GM12801 (cell line): Measurements from ENCODE around the gene C20orf96.

ENCODE experiments used
- TF ChIP-seq, protein P1 (sequence below): IDR thresholded peaks from one replicate; pipeline ENCODE4 v1.5.1; 2011; ENCODE audit warnings: control low read depth; ENCODE audit not compliant: insufficient read length; ENCODE audit errors: extremely low read depth

Gene C20orf96

DNA sequence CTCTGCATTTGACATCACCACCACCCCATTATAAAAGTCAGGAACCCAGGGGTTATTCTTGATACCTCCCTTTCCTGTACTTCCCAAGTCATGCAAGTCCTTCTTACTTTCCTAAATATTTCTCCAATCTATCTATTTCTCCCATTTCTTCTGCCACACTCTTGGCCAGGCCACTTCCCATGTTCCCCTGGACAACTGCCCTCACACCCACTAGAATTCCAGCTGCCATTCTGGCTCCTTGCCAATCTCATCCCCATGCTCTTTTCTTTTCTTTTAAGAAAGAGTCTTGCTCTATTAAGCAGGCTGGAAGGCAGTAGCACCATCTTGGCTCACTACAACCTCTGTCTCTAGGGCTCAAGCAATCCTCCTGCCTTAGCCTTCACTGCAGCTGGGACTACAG, 17.8 kb downstream of the C20orf96 start:
- TF ChIP-seq, protein P1, sequence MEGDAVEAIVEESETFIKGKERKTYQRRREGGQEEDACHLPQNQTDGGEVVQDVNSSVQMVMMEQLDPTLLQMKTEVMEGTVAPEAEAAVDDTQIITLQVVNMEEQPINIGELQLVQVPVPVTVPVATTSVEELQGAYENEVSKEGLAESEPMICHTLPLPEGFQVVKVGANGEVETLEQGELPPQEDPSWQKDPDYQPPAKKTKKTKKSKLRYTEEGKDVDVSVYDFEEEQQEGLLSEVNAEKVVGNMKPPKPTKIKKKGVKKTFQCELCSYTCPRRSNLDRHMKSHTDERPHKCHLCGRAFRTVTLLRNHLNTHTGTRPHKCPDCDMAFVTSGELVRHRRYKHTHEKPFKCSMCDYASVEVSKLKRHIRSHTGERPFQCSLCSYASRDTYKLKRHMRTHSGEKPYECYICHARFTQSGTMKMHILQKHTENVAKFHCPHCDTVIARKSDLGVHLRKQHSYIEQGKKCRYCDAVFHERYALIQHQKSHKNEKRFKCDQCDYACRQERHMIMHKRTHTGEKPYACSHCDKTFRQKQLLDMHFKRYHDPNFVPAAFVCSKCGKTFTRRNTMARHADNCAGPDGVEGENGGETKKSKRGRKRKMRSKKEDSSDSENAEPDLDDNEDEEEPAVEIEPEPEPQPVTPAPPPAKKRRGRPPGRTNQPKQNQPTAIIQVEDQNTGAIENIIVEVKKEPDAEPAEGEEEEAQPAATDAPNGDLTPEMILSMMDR: no peak

DNA sequence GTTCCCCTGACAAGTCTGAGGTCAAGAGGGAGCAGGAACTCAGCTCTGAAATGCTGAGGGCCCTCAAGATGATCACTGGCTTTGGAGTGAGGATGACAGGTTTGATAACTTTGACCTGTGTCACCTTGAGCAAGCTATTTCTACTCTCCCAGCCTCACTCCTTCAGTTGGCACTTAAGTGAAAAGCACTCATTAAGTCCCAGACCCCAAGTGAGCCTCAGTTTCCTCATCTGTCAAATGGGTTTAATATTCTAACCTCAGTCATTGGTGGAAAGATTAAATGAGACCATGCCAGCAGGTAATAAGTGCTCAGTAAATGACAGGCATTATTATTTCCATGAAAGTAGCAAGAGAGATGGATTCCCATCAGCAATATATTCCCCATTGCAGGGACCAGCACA, 19.0 kb downstream of the C20orf96 start:
- TF ChIP-seq, protein P1: no peak

DNA sequence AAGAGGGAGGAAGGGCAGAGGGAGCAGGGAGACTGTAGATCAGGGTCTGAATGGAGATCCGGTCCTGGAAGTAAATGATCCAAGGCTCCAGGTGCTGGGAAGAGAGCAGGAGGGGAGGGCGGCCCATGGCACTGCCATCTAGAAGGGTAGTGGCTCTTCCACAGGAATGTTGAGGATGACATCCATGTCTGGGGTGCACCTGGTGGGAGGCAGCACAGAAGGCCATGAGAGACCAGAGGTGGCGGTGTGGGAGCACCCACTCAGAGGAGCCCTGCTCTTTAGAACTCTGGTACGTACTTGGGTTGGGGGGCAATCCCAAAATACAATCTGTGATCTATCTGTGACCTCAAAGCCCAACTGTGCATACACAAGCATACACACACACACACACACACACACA, 19.5 kb downstream of the C20orf96 start:
- TF ChIP-seq, protein P1: no peak

DNA sequence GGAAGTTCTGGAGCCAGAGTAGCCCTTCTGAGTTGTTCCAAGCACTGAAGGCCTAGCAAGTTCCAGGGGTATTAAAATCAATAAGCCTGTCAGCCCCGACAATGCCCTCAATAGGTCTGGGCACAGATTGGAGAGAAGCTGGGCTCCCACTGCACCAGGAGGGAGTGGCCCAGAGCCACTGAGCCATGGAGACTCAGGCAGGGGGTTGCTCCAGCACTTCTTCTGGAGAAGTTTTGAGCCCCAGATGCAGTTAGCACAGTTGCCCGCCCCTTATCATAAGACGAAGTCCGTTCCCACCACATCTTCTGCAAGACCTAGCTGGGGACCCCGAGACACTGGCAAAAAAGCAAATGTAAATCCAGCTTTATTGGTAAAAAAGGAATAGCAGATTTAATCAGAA, 20.0 kb downstream of the C20orf96 start:
- TF ChIP-seq, protein P1: no peak

DNA sequence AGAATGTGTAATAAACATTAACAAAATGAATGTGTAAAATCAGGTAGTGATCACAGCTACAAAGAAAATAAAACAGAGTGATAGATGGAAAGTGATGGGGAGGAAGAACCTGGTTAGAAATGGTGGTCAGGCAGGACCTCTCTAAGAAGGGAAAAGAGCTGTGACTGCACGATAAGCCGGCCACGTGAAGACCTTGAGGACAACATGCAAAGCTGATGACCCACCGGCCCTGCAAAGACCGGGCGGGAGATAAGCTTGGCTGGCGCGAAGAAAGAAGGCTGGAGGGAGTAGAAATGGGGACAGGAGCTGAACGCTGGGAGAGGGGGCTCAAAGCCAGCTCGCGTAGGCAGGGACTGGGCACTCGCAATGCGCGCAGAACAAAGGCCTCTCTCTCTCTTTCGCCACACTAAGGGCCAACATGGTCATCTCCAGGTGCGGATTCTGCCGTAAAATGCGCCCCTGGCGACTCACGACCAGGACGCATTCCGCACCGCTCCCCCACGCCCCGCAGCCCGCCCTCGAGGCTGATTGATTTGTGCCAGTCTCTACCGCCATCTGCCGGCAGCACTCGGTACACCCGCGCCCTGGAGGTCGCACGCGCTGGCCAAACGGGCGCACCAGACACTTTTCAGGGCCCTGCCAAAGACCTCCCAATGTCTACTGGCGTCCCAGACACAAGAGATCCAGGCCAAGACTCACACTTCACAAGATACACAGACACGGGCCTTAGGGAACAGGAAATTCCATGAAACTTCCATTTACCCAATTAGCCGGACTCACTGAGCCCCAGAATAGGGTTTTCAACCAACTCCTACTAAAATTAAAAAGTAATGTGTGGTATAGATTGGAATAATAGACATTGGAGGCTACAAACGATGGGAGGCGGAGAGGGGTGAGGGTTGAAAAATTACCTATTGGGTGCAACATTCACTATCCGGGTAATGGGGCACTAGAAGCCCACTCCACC, 23.7 kb downstream of the C20orf96 start:
- TF ChIP-seq, protein P1: no peak

DNA sequence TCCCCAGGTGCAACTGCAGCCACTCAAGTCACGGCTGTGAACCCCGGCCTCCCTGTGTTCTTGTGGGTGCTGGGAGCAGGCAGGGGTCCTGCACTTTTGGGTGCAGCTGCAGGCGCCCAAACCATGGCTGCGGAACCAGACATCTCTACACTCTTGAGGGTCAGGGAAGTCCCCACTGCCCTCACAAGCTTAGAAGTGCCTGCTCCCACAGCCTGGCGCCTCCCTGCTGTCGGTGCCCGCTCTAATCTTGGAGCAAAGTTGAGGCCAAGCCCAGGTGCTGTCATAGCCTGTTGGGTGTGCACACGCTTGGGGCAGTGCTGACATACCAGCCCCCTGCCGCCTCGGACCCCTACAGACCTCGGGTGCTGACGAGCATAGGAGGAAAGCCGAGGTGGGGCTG, 26.8 kb downstream of the C20orf96 start:
- TF ChIP-seq, protein P1: no peak

DNA sequence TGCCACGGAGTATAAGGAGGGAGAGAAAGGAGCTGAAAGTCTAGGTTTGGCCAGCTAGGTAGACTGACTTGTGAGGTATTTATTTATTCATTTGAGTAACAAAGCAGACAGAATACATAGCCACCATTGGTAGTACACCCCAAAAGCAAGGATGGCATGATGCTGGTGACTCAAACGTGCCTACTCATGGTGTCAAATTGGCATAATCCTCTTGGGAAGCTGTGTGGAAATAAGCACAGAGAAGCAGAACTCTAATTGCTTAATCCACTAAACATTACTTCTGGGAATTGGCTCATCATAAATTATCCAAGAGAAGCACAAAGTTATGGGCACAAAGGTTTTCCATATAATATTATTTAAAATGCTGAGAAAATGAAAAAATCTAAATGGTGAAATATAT, 30.6 kb downstream of the C20orf96 start:
- TF ChIP-seq, protein P1: no peak
